Astrocyte (in vitro differentiated cells and primary cell): ENCODE measurements around the gene SMARCC2.

ENCODE experiments used
- EZH2 ChIP-seq: IDR thresholded peaks from 2 replicates; pipeline ENCODE4 v1.6.1; 2012; ENCODE audit warnings: mild to moderate bottlenecking, low read length, inconsistent platforms; ENCODE audit not compliant: insufficient read depth
- TF ChIP-seq, protein P1 (sequence below): IDR thresholded peaks from 2 replicates; pipeline ENCODE4 v1.5.1; 2011; ENCODE audit warnings: low read depth, mild to moderate bottlenecking, inconsistent platforms, low read length, moderate library complexity; ENCODE audit not compliant: insufficient read depth

DNA sequence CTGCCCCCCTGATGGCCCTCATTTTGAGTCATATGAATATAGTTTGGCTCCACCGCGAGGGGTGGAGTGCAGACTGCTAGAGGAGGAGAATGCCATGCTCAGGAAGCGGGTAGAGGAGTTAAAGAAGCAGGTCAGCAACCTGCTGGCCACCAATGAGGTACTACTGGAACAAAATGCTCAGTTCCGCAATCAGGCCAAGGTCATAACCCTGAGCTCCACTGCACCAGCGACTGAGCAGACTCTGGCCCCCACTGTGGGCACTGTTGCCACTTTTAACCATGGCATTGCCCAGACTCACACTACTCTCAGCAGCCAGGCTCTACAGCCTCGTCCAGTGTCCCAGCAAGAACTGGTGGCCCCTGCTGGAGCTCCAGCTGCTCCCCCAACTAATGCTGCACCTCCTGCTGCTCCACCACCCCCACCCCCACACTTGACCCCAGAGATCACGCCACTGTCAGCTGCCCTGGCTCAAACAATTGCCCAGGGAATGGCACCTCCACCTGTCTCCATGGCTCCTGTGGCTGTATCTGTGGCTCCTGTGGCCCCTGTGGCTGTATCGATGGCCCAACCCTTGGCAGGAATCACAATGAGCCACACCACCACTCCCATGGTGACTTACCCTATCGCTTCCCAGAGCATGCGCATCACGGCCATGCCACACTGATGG is 67.9 kb downstream of the SMARCC2 start:
- TF ChIP-seq, protein P1, sequence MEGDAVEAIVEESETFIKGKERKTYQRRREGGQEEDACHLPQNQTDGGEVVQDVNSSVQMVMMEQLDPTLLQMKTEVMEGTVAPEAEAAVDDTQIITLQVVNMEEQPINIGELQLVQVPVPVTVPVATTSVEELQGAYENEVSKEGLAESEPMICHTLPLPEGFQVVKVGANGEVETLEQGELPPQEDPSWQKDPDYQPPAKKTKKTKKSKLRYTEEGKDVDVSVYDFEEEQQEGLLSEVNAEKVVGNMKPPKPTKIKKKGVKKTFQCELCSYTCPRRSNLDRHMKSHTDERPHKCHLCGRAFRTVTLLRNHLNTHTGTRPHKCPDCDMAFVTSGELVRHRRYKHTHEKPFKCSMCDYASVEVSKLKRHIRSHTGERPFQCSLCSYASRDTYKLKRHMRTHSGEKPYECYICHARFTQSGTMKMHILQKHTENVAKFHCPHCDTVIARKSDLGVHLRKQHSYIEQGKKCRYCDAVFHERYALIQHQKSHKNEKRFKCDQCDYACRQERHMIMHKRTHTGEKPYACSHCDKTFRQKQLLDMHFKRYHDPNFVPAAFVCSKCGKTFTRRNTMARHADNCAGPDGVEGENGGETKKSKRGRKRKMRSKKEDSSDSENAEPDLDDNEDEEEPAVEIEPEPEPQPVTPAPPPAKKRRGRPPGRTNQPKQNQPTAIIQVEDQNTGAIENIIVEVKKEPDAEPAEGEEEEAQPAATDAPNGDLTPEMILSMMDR = no peak
- TF ChIP-seq EZH2 = no peak
